ENCODE data around the gene HSPB8.

Gene HSPB8

GRCh38 chr12:119169150-119169549, 9.6 kb upstream of the HSPB8 start:
- Histone ChIP-seq H3K36me3 (ENCODE audit: control insufficient read depth in 1 of 2, insufficient read depth in 2 of 2, low read length in 2 of 2) (no peaks in the 10 kb centered on the region), H3K27ac (ENCODE audit: low read depth, low read length) (no peak overlapping the region), H3K9ac (ENCODE audit: low read depth in 1 of 2, low read length in 2 of 2) (no peak overlapping the region), H3K4me3 (ENCODE audit: low read depth in 1 of 2, low read length in 2 of 2) (no peak overlapping the region), H3K4me1 (ENCODE audit: control insufficient read depth in 1 of 2, insufficient read depth in 2 of 2, low read length in 2 of 2) (no peaks in the 10 kb centered on the region), H3K9me3 (ENCODE audit: control insufficient read depth in 1 of 2, low read length in 2 of 2) (no peaks in the 10 kb centered on the region), H3K27me3 (ENCODE audit: control insufficient read depth in 1 of 2, insufficient read depth in 2 of 2, low read length in 2 of 2) (no peaks in the 10 kb centered on the region)

DNA sequence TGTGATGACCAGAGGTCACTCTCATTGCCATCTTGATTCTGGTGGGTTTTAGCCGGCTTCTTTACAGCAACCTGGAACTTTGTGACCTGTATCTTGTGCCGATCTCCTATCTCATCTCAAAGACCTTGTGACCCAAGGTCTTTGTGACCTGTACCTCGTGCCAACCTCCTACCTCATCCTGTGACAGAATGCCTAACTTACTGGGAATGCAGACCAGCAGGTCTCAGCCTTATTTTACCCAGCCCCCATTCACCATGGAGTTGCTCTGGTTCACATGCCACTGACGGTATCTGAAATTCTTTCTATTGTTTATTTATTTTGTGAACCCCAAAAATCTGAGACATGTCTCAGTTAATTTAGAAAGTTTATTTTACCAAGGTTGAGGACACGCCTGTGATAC, 7.4 kb upstream of the HSPB8 start:
- H3K4me3 ChIP-seq (ENCODE audit: low read depth in 1 of 2, low read length in 2 of 2), result no peak overlapping the region
- no peaks in the 10 kb centered on the region for H3K27me3 ChIP-seq (ENCODE audit: control insufficient read depth in 1 of 2, insufficient read depth in 2 of 2, low read length in 2 of 2)
- H3K27ac ChIP-seq (ENCODE audit: low read depth, low read length), result no peak overlapping the region
- H3K4me1 ChIP-seq (ENCODE audit: control insufficient read depth in 1 of 2, insufficient read depth in 2 of 2, low read length in 2 of 2), result no peaks in the 10 kb centered on the region
- H3K36me3 ChIP-seq (ENCODE audit: control insufficient read depth in 1 of 2, insufficient read depth in 2 of 2, low read length in 2 of 2), result no peaks in the 10 kb centered on the region
- H3K9me3 ChIP-seq (ENCODE audit: control insufficient read depth in 1 of 2, low read length in 2 of 2), result no peaks in the 10 kb centered on the region
- no peak overlapping the region for H3K9ac ChIP-seq (ENCODE audit: low read depth in 1 of 2, low read length in 2 of 2)

DNA sequence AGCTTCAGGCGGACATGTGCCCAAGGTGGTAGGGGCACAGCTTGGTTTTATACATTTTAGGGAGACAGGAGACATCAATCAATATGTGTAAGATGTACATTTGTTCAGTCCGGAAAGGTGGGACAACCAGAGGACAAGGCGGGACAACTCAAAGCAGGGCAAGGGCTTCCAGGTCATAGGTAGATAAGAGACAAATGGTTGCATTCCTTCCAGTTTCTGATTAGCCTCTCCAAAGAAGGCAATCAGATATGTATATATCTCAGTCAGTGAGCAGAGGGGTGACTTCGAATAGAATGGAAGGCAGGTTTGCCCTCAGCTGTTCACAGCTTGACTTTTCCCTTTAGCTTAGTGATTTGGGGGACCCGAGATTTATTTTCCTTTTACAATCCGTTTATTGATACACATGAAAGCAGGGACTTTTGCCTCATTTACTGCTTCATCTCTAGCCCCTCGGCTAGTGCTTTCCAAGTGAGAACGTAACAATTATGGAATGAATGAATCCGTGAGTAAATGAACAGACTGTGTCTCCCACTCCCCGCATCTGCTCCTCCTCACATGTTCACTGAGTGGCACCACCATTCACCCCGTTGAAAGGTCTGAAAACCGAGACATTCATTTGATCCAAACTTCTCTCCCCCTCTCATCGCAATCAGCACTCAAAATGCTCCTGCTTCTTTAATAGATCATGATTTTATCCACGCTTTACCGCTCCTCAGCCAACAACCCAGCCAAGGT, 6.9 kb upstream of the HSPB8 start:
- H3K27ac ChIP-seq (ENCODE audit: low read depth, low read length), result no peak overlapping the region
- no peak overlapping the region for H3K4me3 ChIP-seq (ENCODE audit: low read depth in 1 of 2, low read length in 2 of 2)
- H3K27me3 ChIP-seq (ENCODE audit: control insufficient read depth in 1 of 2, insufficient read depth in 2 of 2, low read length in 2 of 2), result no peaks in the 10 kb centered on the region
- no peaks in the 10 kb centered on the region for H3K9me3 ChIP-seq (ENCODE audit: control insufficient read depth in 1 of 2, low read length in 2 of 2)
- no peak overlapping the region for H3K9ac ChIP-seq (ENCODE audit: low read depth in 1 of 2, low read length in 2 of 2)
- no peaks in the 10 kb centered on the region for H3K36me3 ChIP-seq (ENCODE audit: control insufficient read depth in 1 of 2, insufficient read depth in 2 of 2, low read length in 2 of 2)
- no peaks in the 10 kb centered on the region for H3K4me1 ChIP-seq (ENCODE audit: control insufficient read depth in 1 of 2, insufficient read depth in 2 of 2, low read length in 2 of 2)

DNA sequence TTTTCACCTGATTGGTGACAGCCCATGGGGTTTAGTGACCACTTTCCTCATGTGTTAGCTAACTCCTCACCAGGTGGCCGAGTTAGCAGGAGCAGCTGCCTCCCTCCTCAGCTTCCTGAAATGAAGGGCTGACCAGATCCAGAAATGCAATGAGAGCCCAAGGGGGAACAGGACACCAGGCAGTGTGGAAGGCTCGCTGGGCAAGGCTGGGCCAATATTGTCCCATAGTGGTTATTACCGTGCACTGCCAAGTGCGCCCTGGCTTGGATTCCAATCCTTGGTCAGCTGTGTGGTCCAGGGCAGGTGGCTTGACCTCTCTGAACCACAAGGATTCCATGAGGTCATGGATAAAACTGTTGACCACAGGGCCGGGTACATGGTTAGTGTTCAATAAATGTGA, 3.6 kb upstream of the HSPB8 start:
- Histone ChIP-seq H3K27ac (ENCODE audit: low read depth, low read length) (no peak overlapping the region), H3K4me1 (ENCODE audit: control insufficient read depth in 1 of 2, insufficient read depth in 2 of 2, low read length in 2 of 2) (no peaks in the 10 kb centered on the region), H3K36me3 (ENCODE audit: control insufficient read depth in 1 of 2, insufficient read depth in 2 of 2, low read length in 2 of 2) (no peaks in the 10 kb centered on the region), H3K9ac (ENCODE audit: low read depth in 1 of 2, low read length in 2 of 2) (no peak overlapping the region), H3K9me3 (ENCODE audit: control insufficient read depth in 1 of 2, low read length in 2 of 2) (no peaks in the 10 kb centered on the region), H3K27me3 (ENCODE audit: control insufficient read depth in 1 of 2, insufficient read depth in 2 of 2, low read length in 2 of 2) (no peaks in the 10 kb centered on the region), H3K4me3 (ENCODE audit: low read depth in 1 of 2, low read length in 2 of 2) (no peak overlapping the region)

GRCh38 chr12:119176267-119177055, 2.3 kb upstream of the HSPB8 start:
- no peaks in the 10 kb centered on the region for H3K36me3 ChIP-seq (ENCODE audit: control insufficient read depth in 1 of 2, insufficient read depth in 2 of 2, low read length in 2 of 2)
- no peak overlapping the region for H3K4me3 ChIP-seq (ENCODE audit: low read depth in 1 of 2, low read length in 2 of 2)
- no peaks in the 10 kb centered on the region for H3K4me1 ChIP-seq (ENCODE audit: control insufficient read depth in 1 of 2, insufficient read depth in 2 of 2, low read length in 2 of 2)
- H3K9me3 ChIP-seq (ENCODE audit: control insufficient read depth in 1 of 2, low read length in 2 of 2), result no peaks in the 10 kb centered on the region
- H3K9ac ChIP-seq (ENCODE audit: low read depth in 1 of 2, low read length in 2 of 2), result peak overlapping the region in 1 of 2 donors; percentile 20
- H3K27me3 ChIP-seq (ENCODE audit: control insufficient read depth in 1 of 2, insufficient read depth in 2 of 2, low read length in 2 of 2), result no peaks in the 10 kb centered on the region
- H3K27ac ChIP-seq (ENCODE audit: low read depth, low read length), result no peak overlapping the region

DNA sequence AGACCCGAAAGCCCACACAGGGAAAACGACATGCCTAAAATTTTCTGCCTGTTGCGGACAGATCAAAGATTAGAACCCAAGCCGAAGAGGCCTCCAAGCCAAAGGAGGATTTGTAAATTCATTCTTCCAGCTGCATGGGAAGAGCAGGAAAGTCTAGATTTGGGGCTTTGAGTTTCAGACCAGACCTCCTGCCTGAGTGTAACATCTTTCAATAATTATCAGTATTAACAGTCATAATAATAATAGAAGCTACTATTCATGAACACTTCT, 1.7 kb upstream of the HSPB8 start:
- no peaks in the 10 kb centered on the region for H3K9me3 ChIP-seq (ENCODE audit: control insufficient read depth in 1 of 2, low read length in 2 of 2)
- no peaks in the 10 kb centered on the region for H3K4me1 ChIP-seq (ENCODE audit: control insufficient read depth in 1 of 2, insufficient read depth in 2 of 2, low read length in 2 of 2)
- H3K4me3 ChIP-seq (ENCODE audit: low read depth in 1 of 2, low read length in 2 of 2), result no peak overlapping the region
- no peak overlapping the region for H3K9ac ChIP-seq (ENCODE audit: low read depth in 1 of 2, low read length in 2 of 2)
- no peak overlapping the region for H3K27ac ChIP-seq (ENCODE audit: low read depth, low read length)
- no peaks in the 10 kb centered on the region for H3K36me3 ChIP-seq (ENCODE audit: control insufficient read depth in 1 of 2, insufficient read depth in 2 of 2, low read length in 2 of 2)
- no peaks in the 10 kb centered on the region for H3K27me3 ChIP-seq (ENCODE audit: control insufficient read depth in 1 of 2, insufficient read depth in 2 of 2, low read length in 2 of 2)

DNA sequence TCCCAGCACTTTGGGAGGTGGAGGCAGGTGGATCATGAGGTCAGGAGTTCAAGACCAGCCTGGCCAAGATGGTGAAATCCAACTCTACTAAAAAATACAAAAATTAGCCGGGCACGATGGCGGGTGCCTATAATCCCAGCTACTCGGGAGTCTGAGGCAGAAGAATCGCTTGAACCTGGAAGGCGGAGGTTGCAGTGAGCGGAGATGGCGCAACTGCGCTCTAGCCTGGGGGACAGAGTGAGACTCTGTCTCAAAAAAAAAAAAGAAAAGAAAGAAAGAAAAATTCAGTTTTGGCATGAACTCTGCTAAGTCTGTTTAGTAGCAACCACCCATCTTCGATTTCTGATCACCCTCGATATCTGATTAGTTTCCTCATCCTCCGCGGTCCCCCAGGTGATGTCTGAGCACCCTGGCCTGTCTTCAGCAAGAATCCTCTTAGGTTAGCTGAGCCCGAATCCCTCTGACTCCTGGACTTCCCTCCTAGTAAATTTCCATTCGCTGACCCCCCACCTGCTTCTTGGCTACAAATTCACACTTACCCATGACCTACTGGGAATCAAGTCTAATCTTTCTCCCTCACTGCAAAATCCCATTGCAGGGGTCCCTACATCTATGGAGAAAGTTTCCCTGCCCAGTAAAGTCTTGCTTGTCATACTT, 879 bp upstream of the HSPB8 start:
- H3K4me1 ChIP-seq (ENCODE audit: control insufficient read depth in 1 of 2, insufficient read depth in 2 of 2, low read length in 2 of 2), result no peaks in the 10 kb centered on the region
- no peak overlapping the region for H3K9ac ChIP-seq (ENCODE audit: low read depth in 1 of 2, low read length in 2 of 2)
- H3K9me3 ChIP-seq (ENCODE audit: control insufficient read depth in 1 of 2, low read length in 2 of 2), result no peaks in the 10 kb centered on the region
- H3K4me3 ChIP-seq (ENCODE audit: low read depth in 1 of 2, low read length in 2 of 2), result no peak overlapping the region
- H3K27me3 ChIP-seq (ENCODE audit: control insufficient read depth in 1 of 2, insufficient read depth in 2 of 2, low read length in 2 of 2), result no peaks in the 10 kb centered on the region
- H3K36me3 ChIP-seq (ENCODE audit: control insufficient read depth in 1 of 2, insufficient read depth in 2 of 2, low read length in 2 of 2), result no peaks in the 10 kb centered on the region
- H3K27ac ChIP-seq (ENCODE audit: low read depth, low read length), result no peak overlapping the region

DNA sequence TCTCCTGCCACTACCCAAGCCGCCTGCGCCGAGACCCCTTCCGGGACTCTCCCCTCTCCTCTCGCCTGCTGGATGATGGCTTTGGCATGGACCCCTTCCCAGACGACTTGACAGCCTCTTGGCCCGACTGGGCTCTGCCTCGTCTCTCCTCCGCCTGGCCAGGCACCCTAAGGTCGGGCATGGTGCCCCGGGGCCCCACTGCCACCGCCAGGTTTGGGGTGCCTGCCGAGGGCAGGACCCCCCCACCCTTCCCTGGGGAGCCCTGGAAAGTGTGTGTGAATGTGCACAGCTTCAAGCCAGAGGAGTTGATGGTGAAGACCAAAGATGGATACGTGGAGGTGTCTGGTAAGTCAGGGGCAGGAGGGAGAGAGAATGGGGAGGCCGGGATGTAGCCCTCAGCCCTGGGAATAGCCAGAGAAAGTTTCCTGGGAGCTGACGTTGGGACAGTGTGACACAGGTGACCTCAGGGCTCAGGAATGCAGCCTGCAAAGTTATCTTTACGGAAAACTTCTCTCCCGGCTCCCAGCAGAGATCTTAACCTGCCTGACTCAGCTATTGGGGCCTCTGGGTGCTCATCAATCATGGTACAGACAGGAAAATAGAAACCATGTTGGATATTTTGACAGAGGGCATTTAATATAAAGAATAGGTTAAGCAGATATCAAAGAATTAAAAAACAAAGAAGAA, 747 bp downstream of the HSPB8 start:
- H3K4me3 ChIP-seq (ENCODE audit: low read depth in 1 of 2, low read length in 2 of 2), result peak overlapping the region; percentile 42 to 48
- H3K27me3 ChIP-seq (ENCODE audit: control insufficient read depth in 1 of 2, insufficient read depth in 2 of 2, low read length in 2 of 2), result no peaks in the 10 kb centered on the region
- no peaks in the 10 kb centered on the region for H3K4me1 ChIP-seq (ENCODE audit: control insufficient read depth in 1 of 2, insufficient read depth in 2 of 2, low read length in 2 of 2)

DNA sequence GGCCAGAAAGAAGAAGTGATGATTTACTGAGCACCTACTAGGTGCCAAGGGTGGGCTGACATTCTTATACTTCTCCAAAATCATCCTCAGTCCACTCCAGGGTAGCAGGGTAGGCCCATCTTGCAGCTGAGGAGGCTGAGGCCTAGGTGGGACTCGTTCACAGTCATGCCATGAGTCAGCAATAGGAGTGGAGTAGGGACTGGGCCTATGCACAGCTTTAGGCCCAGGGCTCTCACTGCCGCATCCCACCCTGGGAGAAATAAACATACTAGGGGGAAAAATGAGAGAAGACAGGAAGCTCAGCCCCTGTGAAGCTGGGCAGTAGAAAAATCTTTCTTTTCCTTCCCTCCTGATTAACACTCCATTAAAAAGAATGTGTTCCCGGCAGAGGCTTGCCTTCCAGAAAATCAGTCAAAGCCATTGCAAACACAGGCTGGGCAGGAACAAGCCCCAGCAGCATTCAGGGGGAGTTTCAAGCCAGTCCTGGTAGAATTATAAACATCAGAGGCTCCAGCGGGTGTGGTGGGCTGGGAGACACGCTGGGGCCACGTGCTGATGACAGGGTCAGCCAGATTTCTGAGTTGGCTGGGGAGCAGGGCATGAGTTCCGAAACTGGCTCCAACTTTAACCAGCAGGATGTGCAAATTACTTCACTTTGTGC, 1.8 kb downstream of the HSPB8 start:
- H3K4me1 ChIP-seq (ENCODE audit: control insufficient read depth in 1 of 2, insufficient read depth in 2 of 2, low read length in 2 of 2), result no peaks in the 10 kb centered on the region
- H3K36me3 ChIP-seq (ENCODE audit: control insufficient read depth in 1 of 2, insufficient read depth in 2 of 2, low read length in 2 of 2), result no peaks in the 10 kb centered on the region
- H3K27ac ChIP-seq (ENCODE audit: low read depth, low read length), result peak overlapping the region; percentile 17
- H3K4me3 ChIP-seq (ENCODE audit: low read depth in 1 of 2, low read length in 2 of 2), result peak overlapping the region; percentile 42 to 53
- H3K9me3 ChIP-seq (ENCODE audit: control insufficient read depth in 1 of 2, low read length in 2 of 2), result no peaks in the 10 kb centered on the region
- no peaks in the 10 kb centered on the region for H3K27me3 ChIP-seq (ENCODE audit: control insufficient read depth in 1 of 2, insufficient read depth in 2 of 2, low read length in 2 of 2)
- peak overlapping the region in 1 of 2 donors; percentile 51 for H3K9ac ChIP-seq (ENCODE audit: low read depth in 1 of 2, low read length in 2 of 2)

More for the DNA sequence above, 747 bp downstream of the HSPB8 start:
- H3K36me3 ChIP-seq (ENCODE audit: control insufficient read depth in 1 of 2, insufficient read depth in 2 of 2, low read length in 2 of 2), result no peaks in the 10 kb centered on the region
- peak overlapping the region; percentile 38 to 51 for H3K9ac ChIP-seq (ENCODE audit: low read depth in 1 of 2, low read length in 2 of 2)
- H3K9me3 ChIP-seq (ENCODE audit: control insufficient read depth in 1 of 2, low read length in 2 of 2), result no peaks in the 10 kb centered on the region
- peak overlapping the region; percentile 30 for H3K27ac ChIP-seq (ENCODE audit: low read depth, low read length)

Measured in duodenal mucosa (tissue), 2 donors.